Peyer's patch (tissue), 4 donors: ENCODE results near the gene TOP1. TPM values are rescaled to one million over a fixed set of nuclear protein-coding genes. Genes with fewer than 3 reads are reported as not detected.

Experiments used
- DNase-seq, 3 donors: peaks; one replicate each; pipeline ENCODE4 v3.0.0-alpha.2; 2017 to 2019
- H3K27ac ChIP-seq, 4 donors: fragments of 200-600 bp; sonication (generic); one replicate each; pipeline ENCODE4 v1.5.1; 2016 to 2019
- H3K27me3 ChIP-seq, 2 donors: fragments of 200-600 bp; sonication (generic); one replicate each; pipeline ENCODE4 v1.5.1; 2019
- H3K36me3 ChIP-seq, 3 donors: fragments of 200-600 bp; sonication (generic); one replicate each; pipeline ENCODE4 v1.5.1; 2016 to 2019
- H3K4me1 ChIP-seq, 4 donors: fragments of 200-600 bp; sonication (generic); one replicate each; pipeline ENCODE4 v1.5.1; 2016 to 2019
- H3K4me3 ChIP-seq, 4 donors: fragments of 200-600 bp; sonication (generic); 1 replicate in 3 of 4; 2 replicates in 1 of 4; pipeline ENCODE4 v1.5.1; 2016 to 2019; ENCODE audit warnings: mild to moderate bottlenecking in 1 of 4
- H3K9me3 ChIP-seq, 4 donors: fragments of 200-600 bp; sonication (generic); one replicate each; pipeline ENCODE4 v1.5.1; 2016 to 2019; ENCODE audit warnings: mild to moderate bottlenecking in 1 of 4
- POLR2A ChIP-seq, 2 donors: fragments of 450-650 bp; IDR thresholded peaks; one replicate each; pipeline ENCODE4 v1.5.1; 2017; ENCODE audit warnings: antibody characterized with exemption in 2 of 2, mild to moderate bottlenecking in 2 of 2, moderate library complexity in 2 of 2
- total RNA-seq, 4 donors: library from RNA; depleted of rRNA; stranded (reverse); fragments of >200 nt; gene quantifications; one replicate each; pipeline ENCODE4 v1.1.0, GENCODE V29; 2016
- TF ChIP-seq, protein P1 (sequence below), 6 experiments: fragments of 450-650 bp in 4 of 6; fragments of 200-600 bp in 2 of 6; sonication (generic) in 1 of 6; IDR thresholded peaks; one replicate each; pipeline ENCODE4 v1.5.1; 2017 to 2019; ENCODE audit warnings: antibody characterized with exemption in 6 of 6, mild to moderate bottlenecking in 3 of 6, moderate library complexity in 1 of 6

Gene TOP1
- total RNA-seq, 4 donors from 2014 or later: 34.4 to 72.6 (median 39.8) TPM

DNA sequence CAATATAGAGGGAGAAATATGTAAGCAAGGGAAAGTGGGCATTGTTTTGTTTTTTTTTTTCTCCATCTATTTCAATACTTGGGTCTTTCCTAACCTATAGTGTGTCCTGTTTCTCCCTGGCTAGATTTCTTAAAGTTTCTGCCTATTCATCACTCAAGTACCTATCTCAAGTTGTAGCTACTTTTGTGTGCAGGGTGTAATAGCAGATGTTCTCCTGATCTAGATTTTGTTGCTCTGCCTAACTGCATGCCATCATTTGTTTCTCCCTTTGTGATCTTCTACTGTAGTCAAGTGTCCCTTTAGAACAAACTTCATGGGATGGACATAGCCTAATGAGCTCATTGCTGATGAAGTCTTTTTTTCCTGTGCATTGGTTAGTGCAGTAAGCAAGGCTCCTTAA, 45.8 kb downstream of the TOP1 start:
- no peak overlapping the region for H3K27ac ChIP-seq
- H3K4me3 ChIP-seq: no peak overlapping the region
- peaks cover 0 to 44% (median 5%) of the 10 kb centered on the region in 4 donors for H3K4me1 ChIP-seq
- no peak for TF ChIP-seq POLR2A (IDR thresholded peaks at IDR 0.05)
- TF ChIP-seq, protein P1, sequence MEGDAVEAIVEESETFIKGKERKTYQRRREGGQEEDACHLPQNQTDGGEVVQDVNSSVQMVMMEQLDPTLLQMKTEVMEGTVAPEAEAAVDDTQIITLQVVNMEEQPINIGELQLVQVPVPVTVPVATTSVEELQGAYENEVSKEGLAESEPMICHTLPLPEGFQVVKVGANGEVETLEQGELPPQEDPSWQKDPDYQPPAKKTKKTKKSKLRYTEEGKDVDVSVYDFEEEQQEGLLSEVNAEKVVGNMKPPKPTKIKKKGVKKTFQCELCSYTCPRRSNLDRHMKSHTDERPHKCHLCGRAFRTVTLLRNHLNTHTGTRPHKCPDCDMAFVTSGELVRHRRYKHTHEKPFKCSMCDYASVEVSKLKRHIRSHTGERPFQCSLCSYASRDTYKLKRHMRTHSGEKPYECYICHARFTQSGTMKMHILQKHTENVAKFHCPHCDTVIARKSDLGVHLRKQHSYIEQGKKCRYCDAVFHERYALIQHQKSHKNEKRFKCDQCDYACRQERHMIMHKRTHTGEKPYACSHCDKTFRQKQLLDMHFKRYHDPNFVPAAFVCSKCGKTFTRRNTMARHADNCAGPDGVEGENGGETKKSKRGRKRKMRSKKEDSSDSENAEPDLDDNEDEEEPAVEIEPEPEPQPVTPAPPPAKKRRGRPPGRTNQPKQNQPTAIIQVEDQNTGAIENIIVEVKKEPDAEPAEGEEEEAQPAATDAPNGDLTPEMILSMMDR (IDR thresholded peaks at IDR 0.05): no peak
- H3K9me3 ChIP-seq: no peaks in the 10 kb centered on the region
- H3K36me3 ChIP-seq: peaks cover 0 to 16% (median 0%) of the 10 kb centered on the region in 3 donors
- no peak for DNase-seq
- no peaks in the 10 kb centered on the region for H3K27me3 ChIP-seq

- TF ChIP-seq, protein P1 (IDR thresholded peaks at IDR 0.05): no peak
- TF ChIP-seq POLR2A (IDR thresholded peaks at IDR 0.05): no peak
- H3K36me3 ChIP-seq: peaks cover 0 to 38% (median 0%) of the 10 kb centered on the region in 3 donors
- DNase-seq: no peak
- no peaks in the 10 kb centered on the region for H3K9me3 ChIP-seq
- H3K4me1 ChIP-seq: peaks cover 0 to 37% (median 5%) of the 10 kb centered on the region in 4 donors
- H3K4me3 ChIP-seq: no peak overlapping the region
- H3K27me3 ChIP-seq: no peaks in the 10 kb centered on the region
- no peak overlapping the region for H3K27ac ChIP-seq
Observed at GRCh38 chr20:41076776-41077175, 48.2 kb downstream of the TOP1 start.

GRCh38 chr20:41078329-41078728, 49.7 kb downstream of the TOP1 start:
- peaks cover 0 to 21% (median 5%) of the 10 kb centered on the region in 4 donors for H3K4me1 ChIP-seq
- no peak for DNase-seq
- no peaks in the 10 kb centered on the region for H3K27me3 ChIP-seq
- peaks cover 0 to 53% (median 0%) of the 10 kb centered on the region in 3 donors for H3K36me3 ChIP-seq
- no peak overlapping the region for H3K27ac ChIP-seq
- H3K9me3 ChIP-seq: no peaks in the 10 kb centered on the region
- no peak for TF ChIP-seq POLR2A (IDR thresholded peaks at IDR 0.05)
- TF ChIP-seq, protein P1 (IDR thresholded peaks at IDR 0.05): peak in 4 of 6 experiments; percentile 35 to 57 (median 55)
- H3K4me3 ChIP-seq: no peak overlapping the region

DNA sequence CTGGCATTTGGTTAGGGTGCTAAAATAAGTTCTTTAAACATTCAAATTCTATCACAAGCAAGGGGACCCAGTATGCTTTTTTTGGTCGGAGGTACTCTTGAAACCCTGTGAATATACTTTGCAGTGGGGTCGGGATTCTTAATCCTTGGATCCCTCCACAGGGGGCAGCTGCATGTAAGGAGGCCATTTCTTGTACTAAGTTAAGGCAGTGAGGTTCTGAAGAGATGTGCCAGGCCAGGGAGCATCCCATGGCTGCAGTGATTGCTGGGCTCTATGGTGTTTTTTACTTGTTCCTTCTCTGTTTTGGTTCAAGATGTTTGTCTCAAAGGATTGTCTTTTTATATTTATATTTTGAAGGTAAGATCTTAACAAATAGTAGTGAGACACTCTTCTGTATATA, 50.4 kb downstream of the TOP1 start:
- Histone ChIP-seq H3K9me3 (no peaks in the 10 kb centered on the region), H3K36me3 (peaks cover 0 to 61% (median 0%) of the 10 kb centered on the region in 3 donors), H3K4me3 (no peak overlapping the region), H3K27me3 (no peaks in the 10 kb centered on the region), H3K4me1 (peaks cover 0 to 17% (median 5%) of the 10 kb centered on the region in 4 donors), H3K27ac (no peak overlapping the region)
- no peak for DNase-seq
- TF ChIP-seq, protein P1 (IDR thresholded peaks at IDR 0.05): no peak
- no peak for TF ChIP-seq POLR2A (IDR thresholded peaks at IDR 0.05)

DNA sequence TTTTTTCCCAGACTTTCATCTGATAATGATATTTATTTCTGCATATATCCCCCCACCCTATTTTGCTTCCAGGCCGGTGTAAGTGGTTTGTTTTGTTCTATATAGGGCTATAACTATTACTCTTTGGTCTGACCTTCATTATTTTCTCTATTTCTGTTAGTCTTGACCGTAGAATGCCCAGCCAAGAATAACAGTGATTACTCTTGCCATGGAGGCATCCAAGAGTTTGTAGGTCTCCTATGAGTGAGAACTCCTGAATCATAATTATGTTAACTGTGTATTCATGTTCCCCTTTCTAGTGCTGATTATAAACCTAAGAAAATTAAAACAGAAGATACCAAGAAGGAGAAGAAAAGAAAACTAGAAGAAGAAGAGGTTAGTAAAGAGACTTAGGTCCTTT, 52.2 kb downstream of the TOP1 start:
- no peak overlapping the region for H3K27ac ChIP-seq
- no peak for TF ChIP-seq POLR2A (IDR thresholded peaks at IDR 0.05)
- TF ChIP-seq, protein P1 (IDR thresholded peaks at IDR 0.05): no peak
- no peaks in the 10 kb centered on the region for H3K9me3 ChIP-seq
- H3K4me3 ChIP-seq: no peak overlapping the region
- H3K36me3 ChIP-seq: peaks cover 0 to 70% (median 0%) of the 10 kb centered on the region in 3 donors
- H3K27me3 ChIP-seq: no peaks in the 10 kb centered on the region
- no peak for DNase-seq
- peaks cover 0 to 13% (median 5%) of the 10 kb centered on the region in 4 donors for H3K4me1 ChIP-seq
